Stimulated activated CD8-positive, alpha-beta memory T cell treated with anti-CD3 and anti-CD28 coated beads, Interleukin-15, amount 100 ng/mL, for 24 hours (primary cell): Measurements from ENCODE around the gene KRTAP10-11.

Source experiments
- DNase-seq: peaks from one replicate; pipeline ENCODE4 v3.0.0-alpha.2; 2020; ENCODE audit warnings: low read depth

KRTAP10-11 gene

DNA sequence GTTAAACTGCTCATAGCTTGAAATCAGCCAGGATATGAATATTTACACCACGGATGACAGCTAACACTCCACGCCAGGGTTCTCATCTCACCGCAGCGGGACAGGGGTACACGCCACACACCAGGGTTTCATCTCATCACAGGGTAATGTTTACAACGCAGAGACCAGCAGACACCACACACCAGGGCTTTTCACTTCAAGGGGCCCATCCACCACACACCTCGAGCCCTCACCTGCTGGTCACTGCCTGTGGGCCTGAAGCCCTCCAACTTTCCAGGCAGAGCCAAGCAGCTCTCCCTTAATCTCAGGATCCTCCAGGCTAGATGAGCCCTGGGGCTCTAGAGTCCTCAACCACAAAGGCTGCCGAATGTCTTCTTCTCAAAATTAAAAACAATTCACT, 49.4 kb downstream of the KRTAP10-11 start:
- no peak for DNase-seq

- DNase-seq: no peak
Measured at GRCh38 chr21:44696572-44696971, 50.4 kb downstream of the KRTAP10-11 start.
